Skeletal muscle satellite cell (primary cell): ENCODE measurements around the gene POR.

ENCODE experiments used
- H3K27me3 ChIP-seq: 2 replicates; pipeline ENCODE4 v1.7.0; 2013; ENCODE audit warnings: low read length; ENCODE audit not compliant: control insufficient read depth, insufficient read depth
- H3K36me3 ChIP-seq: 2 replicates; pipeline ENCODE4 v1.7.0; 2013; ENCODE audit warnings: mild to moderate bottlenecking, control low read depth, low read length; ENCODE audit not compliant: insufficient read depth
- H3K4me1 ChIP-seq: 2 replicates; pipeline ENCODE4 v1.7.0; 2013; ENCODE audit warnings: low read length; ENCODE audit not compliant: control insufficient read depth, insufficient read depth
- H3K4me2 ChIP-seq: 2 replicates; pipeline ENCODE4 v1.7.0; 2013; ENCODE audit warnings: mild to moderate bottlenecking, low read length
- H3K4me3 ChIP-seq: 2 replicates; pipeline ENCODE4 v1.7.0; 2013; ENCODE audit warnings: low read length
- H3K9ac ChIP-seq: 2 replicates; pipeline ENCODE4 v1.7.0; 2013; ENCODE audit warnings: mild to moderate bottlenecking, low read depth, low read length, moderate library complexity
- H3K9me3 ChIP-seq: replicated peaks from 2 replicates; pipeline ENCODE4 v1.7.0; 2013; ENCODE audit warnings: mild to moderate bottlenecking, control low read depth, low read length

The POR gene

DNA sequence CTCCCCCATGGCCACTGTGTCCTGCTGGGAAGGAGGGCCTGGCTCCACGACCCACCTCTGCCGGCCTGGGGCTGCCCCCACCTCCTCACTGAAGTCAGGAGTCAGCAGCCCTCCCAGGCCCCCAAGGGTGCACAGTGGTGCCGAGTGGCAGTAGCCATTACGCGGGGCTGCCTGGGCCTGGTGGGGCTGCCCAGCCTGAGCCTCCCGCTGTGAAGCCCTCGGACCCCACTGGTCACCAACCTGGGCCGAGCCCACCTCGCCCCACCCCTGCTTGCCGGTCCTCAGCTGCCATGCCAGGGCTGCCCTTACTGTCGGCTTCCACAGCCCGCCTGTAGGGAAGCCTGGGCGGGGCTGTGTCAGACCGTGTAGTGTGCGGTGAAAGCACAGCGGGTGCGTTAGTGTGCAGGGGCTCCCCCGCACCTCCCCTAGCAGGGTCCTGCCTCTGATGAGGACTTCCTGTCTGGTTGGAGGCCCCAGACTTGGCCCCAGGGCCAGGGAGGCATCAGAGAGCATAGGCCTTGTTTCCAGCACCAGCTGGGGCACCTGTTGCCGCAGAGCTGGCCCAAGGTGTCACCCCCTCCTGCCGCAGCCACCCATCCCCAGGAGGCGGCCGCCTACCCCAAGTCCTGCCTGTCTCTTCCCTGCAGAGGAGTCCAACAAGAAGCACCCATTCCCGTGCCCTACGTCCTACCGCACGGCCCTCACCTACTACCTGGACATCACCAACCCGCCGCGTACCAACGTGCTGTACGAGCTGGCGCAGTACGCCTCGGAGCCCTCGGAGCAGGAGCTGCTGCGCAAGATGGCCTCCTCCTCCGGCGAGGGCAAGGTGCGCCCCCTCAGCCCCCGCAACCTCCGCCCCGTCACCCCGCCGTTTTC lies 69.4 kb downstream of the POR start:
- Histone ChIP-seq H3K4me2 (no peak overlapping the region), H3K9ac (no peak overlapping the region), H3K9me3 (no peaks in the 10 kb centered on the region), H3K27me3 (no peaks in the 10 kb centered on the region), H3K4me1 (no peaks in the 10 kb centered on the region), H3K36me3 (peaks cover 56% of the 10 kb centered on the region), H3K4me3 (no peak overlapping the region)

DNA sequence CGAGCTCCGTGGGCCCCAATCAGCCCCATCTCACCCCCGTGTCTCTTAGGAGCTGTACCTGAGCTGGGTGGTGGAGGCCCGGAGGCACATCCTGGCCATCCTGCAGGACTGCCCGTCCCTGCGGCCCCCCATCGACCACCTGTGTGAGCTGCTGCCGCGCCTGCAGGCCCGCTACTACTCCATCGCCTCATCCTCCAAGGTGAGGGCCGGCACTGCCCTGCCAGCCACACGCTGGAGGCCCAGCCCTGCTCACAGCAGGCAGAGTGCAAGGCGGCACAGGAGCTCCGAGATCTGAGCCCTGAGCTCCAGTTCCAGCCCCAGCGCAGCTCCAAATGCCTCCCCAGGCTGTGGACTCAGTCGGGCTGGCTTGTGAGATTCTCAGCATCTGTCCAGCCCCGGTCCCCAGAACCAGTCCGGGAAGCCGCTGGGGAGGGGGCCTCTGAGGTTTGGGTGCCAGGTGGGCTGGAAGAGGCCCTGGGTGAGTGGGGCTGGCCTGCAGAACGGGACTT lies 70.1 kb downstream of the POR start:
- no peak overlapping the region for H3K9ac ChIP-seq
- H3K4me1 ChIP-seq, result no peaks in the 10 kb centered on the region
- peaks cover 50% of the 10 kb centered on the region for H3K36me3 ChIP-seq
- no peak overlapping the region for H3K4me2 ChIP-seq
- no peak overlapping the region for H3K4me3 ChIP-seq
- no peaks in the 10 kb centered on the region for H3K27me3 ChIP-seq
- H3K9me3 ChIP-seq, result no peaks in the 10 kb centered on the region

DNA sequence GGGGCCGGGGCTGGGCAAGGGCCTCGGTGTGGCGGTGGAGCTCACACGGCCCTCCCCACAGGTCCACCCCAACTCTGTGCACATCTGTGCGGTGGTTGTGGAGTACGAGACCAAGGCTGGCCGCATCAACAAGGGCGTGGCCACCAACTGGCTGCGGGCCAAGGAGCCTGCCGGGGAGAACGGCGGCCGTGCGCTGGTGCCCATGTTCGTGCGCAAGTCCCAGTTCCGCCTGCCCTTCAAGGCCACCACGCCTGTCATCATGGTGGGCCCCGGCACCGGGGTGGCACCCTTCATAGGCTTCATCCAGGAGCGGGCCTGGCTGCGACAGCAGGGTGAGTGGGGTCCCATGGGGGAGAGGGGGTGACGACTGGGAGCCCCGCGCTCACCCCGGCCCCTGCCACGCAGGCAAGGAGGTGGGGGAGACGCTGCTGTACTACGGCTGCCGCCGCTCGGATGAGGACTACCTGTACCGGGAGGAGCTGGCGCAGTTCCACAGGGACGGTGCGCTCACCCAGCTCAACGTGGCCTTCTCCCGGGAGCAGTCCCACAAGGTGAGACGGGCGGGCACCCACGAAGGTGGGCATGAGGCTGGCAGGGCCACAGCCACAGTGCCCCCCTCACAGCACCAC lies 70.7 kb downstream of the POR start:
- Histone ChIP-seq H3K4me2 (no peak overlapping the region), H3K36me3 (peaks cover 44% of the 10 kb centered on the region), H3K4me3 (no peak overlapping the region), H3K4me1 (no peaks in the 10 kb centered on the region), H3K9ac (no peak overlapping the region), H3K27me3 (no peaks in the 10 kb centered on the region), H3K9me3 (no peaks in the 10 kb centered on the region)

DNA sequence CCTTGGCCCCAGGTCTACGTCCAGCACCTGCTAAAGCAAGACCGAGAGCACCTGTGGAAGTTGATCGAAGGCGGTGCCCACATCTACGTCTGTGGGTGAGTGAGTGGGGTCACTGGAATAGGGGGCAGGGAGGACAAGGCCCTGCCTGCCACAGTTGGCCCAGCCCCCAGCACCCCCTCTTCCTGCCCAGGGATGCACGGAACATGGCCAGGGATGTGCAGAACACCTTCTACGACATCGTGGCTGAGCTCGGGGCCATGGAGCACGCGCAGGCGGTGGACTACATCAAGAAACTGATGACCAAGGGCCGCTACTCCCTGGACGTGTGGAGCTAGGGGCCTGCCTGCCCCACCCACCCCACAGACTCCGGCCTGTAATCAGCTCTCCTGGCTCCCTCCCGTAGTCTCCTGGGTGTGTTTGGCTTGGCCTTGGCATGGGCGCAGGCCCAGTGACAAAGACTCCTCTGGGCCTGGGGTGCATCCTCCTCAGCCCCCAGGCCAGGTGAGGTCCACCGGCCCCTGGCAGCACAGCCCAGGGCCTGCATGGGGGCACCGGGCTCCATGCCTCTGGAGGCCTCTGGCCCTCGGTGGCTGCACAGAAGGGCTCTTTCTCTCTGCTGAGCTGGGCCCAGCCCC lies 71.3 kb downstream of the POR start:
- Histone ChIP-seq H3K27me3 (no peaks in the 10 kb centered on the region), H3K9ac (no peak overlapping the region), H3K36me3 (peaks cover 42% of the 10 kb centered on the region), H3K4me3 (no peak overlapping the region), H3K4me2 (no peak overlapping the region), H3K9me3 (no peaks in the 10 kb centered on the region), H3K4me1 (no peaks in the 10 kb centered on the region)

DNA sequence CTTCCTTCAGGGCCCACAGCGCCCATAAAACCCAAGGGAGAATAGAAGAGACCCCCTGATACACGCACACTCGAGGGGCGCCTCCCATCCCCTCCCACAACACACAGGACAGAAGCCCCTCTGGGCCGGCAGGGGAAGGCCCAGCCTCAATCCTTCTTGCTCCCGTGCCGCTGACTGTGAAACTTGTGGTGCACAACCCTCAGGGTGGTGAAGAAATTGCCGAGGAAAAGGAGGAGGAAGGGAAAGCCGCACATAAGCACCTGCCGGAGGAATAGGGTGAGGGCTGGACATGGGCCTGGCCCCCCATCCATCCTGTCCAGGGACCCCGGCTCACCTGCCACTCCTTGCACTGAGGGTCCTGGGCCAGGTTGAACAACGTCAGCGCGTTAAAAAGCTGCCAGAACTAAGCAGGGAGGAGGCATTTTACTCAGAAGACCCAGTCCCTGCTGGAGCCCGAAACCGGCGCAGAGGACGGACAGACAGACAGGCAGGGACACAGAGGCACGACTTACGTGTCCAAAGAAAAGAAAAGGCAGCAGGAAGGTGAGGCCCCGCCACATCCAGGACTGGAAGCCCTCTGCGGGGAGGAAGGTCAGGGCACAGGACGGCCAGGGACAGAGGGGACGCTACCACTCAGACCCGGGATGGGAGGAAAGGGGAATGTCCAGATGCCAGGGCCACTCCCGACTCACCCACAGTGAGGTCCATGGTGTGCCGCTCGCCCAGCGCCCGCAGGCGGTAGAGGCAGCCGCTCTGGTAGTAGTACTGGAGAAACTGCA lies 72.3 kb downstream of the POR start:
- H3K9me3 ChIP-seq, result no peaks in the 10 kb centered on the region
- H3K4me2 ChIP-seq, result no peak overlapping the region
- H3K4me3 ChIP-seq, result no peak overlapping the region
- H3K9ac ChIP-seq, result no peak overlapping the region
- no peaks in the 10 kb centered on the region for H3K27me3 ChIP-seq
- H3K4me1 ChIP-seq, result no peaks in the 10 kb centered on the region
- H3K36me3 ChIP-seq, result peaks cover 33% of the 10 kb centered on the region

DNA sequence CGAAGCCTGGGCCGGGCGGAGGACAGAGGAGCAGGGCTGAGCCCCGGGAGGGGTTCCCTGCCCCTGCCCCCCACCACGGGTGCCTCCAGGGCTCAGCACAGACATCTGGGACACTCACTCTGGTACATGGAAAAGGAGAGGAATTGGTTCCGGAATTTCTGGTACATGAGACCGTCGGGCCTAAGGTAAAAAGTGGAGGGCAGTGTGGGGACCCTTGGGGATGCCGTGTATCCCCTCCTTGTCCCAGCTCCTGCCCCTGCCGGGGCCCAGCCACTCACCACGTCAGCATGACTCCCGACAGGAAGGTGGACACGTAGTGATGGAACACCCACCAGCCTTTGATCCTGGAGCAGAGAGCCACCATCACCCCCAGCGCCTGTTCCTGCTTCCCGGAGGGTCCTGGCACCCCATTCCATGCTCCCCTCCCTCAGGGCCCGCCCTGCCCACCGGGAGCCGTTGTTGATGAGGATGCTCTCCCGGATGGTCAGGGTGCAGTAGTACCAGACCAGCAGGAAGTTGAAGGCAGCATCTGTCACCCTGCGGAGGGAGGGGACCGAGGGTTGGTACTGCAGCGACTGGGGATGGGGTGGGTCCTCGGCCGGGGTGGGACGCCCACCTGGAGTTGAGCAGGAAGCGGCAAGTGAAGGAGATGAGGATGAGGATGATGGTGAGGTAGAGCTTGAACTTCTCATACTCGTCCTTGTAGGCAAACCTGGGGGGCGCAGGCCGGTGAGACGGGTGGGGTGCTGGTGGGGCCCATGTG lies 73.0 kb downstream of the POR start:
- Histone ChIP-seq H3K4me2 (no peak overlapping the region), H3K4me1 (no peaks in the 10 kb centered on the region), H3K27me3 (no peaks in the 10 kb centered on the region), H3K9me3 (no peaks in the 10 kb centered on the region), H3K36me3 (peaks cover 26% of the 10 kb centered on the region), H3K4me3 (no peak overlapping the region), H3K9ac (no peak overlapping the region)

DNA sequence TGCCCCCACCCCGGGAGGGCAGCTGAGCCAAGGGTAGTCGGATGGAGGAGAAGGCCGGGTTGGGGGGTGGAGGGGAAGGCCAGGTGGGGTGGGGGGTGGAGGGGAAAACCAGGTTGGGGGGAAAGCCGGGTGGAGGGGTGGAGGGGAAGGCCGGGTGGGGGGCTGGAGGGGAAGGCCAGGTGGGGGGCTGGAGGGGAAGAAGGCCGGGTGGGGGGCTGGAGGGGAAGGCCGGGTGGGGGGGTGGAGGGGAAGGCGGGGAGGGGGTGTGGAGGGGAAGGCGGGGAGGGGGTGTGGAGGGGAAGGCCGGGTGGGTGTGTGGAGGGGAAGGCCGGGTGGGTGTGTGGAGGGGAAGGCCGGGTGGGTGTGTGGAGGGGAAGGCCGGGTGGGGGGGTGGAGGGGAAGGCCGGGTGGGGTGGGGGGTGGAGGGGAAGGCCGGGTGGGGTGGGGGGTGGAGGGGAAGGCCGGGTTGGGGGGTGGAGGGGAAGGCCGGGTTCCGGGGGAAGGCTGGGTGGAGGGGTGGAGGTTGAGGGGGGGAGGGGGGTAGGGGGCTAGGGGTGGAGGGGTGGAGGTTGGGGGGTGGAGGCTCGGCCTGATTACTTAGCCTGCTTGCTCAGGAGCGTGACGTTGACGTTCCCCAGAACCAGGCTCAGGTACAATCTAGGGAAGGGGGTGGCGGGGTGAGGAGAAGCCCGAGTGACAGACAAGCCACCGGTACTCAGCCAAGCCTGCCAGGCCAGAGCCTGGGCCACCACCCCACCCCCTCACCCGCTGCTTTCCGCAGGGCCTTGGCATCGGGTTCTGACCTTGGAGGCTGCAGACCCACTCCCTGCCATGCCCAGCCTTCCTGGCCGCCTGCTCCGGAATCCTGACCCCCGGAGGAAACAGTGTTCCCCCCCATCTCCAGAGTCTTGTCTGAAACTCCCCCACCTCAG lies 73.9 kb downstream of the POR start:
- Histone ChIP-seq H3K36me3 (peaks cover 21% of the 10 kb centered on the region), H3K4me1 (peaks cover 6% of the 10 kb centered on the region), H3K9me3 (no peaks in the 10 kb centered on the region), H3K9ac (no peak overlapping the region), H3K27me3 (no peaks in the 10 kb centered on the region), H3K4me3 (no peak overlapping the region), H3K4me2 (no peak overlapping the region)

DNA sequence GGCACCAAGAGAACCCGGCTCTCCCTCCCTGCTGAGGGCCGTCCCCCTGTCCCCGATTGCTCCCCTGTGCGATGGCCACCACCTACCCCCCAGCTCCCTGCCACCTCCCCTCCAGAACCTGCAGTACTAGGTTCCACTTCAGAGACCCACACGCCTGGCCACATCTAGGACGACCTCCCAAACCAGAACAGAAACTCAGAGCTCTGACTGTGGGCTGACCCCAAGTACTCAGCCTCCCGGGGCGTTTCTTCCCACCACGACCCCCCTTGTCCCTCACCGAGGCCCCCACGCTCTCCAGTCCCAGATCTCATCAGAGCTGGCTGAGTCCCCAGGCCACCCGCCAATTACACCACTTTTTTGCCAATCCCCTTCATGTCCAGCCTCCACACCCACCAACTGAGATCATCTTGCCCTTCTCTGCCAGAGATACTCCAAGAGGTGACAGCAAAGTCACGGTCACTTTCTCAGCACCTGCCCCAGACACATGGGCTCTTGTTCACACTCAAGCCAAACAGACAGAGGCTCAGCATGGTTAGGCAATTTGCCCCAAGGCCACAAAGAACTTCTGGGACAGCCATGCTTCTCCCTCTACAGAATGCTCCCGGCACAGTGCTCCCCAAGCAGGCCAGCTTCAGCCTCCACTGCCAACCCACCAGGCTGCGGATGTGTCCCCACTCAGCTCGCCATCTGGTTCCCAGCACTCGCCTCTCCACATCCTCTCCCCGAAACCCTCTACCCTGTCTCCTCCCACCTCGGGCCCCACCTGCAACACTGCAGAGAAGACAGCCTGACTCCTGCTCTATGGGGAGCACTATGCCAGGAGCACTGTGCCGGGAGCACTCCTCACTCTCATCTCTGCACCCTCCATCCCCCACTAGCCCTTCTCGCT lies 74.8 kb downstream of the POR start:
- Histone ChIP-seq H3K36me3 (peaks cover 21% of the 10 kb centered on the region), H3K9me3 (no peaks in the 10 kb centered on the region), H3K4me1 (peaks cover 8% of the 10 kb centered on the region)

DNA sequence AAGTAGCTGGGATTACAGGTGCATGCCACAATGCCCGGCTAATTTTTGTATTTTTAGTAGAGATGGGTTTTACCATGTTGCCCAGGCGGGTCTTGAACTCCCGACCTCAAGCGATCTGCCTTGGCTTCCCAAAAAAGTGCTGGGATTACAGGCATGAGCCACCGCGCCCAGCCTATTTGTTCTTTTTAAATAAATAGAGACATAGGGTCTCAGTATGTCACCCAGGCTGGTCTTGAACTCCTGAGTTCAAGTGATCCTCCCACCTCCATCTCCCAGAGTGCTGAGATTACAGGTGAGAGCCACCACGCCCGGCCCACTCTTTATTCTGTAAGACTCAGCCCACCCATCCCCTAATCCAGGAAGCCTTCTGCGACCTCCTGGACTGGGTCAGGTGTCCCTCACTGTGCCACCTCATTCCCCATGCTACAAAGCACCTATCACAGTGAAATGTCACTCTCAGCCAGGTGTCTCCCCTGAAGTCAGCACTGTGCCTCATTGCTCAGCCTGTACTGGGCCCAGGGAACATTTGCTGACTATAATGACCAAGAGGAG lies 76.7 kb downstream of the POR start:
- Histone ChIP-seq H3K9ac (no peak overlapping the region), H3K27me3 (no peaks in the 10 kb centered on the region), H3K4me3 (no peak overlapping the region), H3K36me3 (peaks cover 20% of the 10 kb centered on the region), H3K4me2 (no peak overlapping the region), H3K4me1 (peaks cover 11% of the 10 kb centered on the region), H3K9me3 (no peaks in the 10 kb centered on the region)

More for the DNA sequence above, 74.8 kb downstream of the POR start:
- no peaks in the 10 kb centered on the region for H3K27me3 ChIP-seq
- no peak overlapping the region for H3K4me3 ChIP-seq
- H3K4me2 ChIP-seq, result no peak overlapping the region
- H3K9ac ChIP-seq, result no peak overlapping the region
